Left kidney (tissue), 8 donors: ENCODE measurements around the gene MEGF6. TPM values are rescaled to one million over a fixed set of nuclear protein-coding genes. Genes with fewer than 3 reads are reported as not detected.

Experiments used
- DNase-seq: peaks from one replicate; pipeline ENCODE4 v3.0.0-alpha.2; 2013
- long read RNA-seq, 8 donors: transcript quantifications; one replicate each; lab custom pipeline, GENCODE V29; 2026
- polyA plus RNA-seq: library from polyadenylated mRNA; unstranded; fragments of 120-200 nt; gene quantifications from one replicate; pipeline ENCODE4 v1.2.1, GENCODE V29; 2013; ENCODE audit not compliant: insufficient read length

Gene MEGF6, protein sequence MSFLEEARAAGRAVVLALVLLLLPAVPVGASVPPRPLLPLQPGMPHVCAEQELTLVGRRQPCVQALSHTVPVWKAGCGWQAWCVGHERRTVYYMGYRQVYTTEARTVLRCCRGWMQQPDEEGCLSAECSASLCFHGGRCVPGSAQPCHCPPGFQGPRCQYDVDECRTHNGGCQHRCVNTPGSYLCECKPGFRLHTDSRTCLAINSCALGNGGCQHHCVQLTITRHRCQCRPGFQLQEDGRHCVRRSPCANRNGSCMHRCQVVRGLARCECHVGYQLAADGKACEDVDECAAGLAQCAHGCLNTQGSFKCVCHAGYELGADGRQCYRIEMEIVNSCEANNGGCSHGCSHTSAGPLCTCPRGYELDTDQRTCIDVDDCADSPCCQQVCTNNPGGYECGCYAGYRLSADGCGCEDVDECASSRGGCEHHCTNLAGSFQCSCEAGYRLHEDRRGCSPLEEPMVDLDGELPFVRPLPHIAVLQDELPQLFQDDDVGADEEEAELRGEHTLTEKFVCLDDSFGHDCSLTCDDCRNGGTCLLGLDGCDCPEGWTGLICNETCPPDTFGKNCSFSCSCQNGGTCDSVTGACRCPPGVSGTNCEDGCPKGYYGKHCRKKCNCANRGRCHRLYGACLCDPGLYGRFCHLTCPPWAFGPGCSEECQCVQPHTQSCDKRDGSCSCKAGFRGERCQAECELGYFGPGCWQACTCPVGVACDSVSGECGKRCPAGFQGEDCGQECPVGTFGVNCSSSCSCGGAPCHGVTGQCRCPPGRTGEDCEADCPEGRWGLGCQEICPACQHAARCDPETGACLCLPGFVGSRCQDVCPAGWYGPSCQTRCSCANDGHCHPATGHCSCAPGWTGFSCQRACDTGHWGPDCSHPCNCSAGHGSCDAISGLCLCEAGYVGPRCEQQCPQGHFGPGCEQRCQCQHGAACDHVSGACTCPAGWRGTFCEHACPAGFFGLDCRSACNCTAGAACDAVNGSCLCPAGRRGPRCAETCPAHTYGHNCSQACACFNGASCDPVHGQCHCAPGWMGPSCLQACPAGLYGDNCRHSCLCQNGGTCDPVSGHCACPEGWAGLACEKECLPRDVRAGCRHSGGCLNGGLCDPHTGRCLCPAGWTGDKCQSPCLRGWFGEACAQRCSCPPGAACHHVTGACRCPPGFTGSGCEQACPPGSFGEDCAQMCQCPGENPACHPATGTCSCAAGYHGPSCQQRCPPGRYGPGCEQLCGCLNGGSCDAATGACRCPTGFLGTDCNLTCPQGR (N-terminal part only)
- polyA plus RNA-seq: 8.6 TPM
- long read RNA-seq, donor 1: 0 reads
- long read RNA-seq, donor 2: 0 reads
- long read RNA-seq, donor 3: 0 reads
- long read RNA-seq, donor 4: 0 reads
- long read RNA-seq, donor 5, partial matches to known transcripts: 0 of 34 reads
- long read RNA-seq, donor 5, other reads (novel, unspliced or antisense): 34 of 34 reads
- long read RNA-seq, donor 6: 0 reads
- long read RNA-seq, donor 7, partial matches to known transcripts: 0 of 1 reads
- long read RNA-seq, donor 7, other reads (novel, unspliced or antisense): 0 of 1 reads
- long read RNA-seq, donor 8: 0 reads

DNA sequence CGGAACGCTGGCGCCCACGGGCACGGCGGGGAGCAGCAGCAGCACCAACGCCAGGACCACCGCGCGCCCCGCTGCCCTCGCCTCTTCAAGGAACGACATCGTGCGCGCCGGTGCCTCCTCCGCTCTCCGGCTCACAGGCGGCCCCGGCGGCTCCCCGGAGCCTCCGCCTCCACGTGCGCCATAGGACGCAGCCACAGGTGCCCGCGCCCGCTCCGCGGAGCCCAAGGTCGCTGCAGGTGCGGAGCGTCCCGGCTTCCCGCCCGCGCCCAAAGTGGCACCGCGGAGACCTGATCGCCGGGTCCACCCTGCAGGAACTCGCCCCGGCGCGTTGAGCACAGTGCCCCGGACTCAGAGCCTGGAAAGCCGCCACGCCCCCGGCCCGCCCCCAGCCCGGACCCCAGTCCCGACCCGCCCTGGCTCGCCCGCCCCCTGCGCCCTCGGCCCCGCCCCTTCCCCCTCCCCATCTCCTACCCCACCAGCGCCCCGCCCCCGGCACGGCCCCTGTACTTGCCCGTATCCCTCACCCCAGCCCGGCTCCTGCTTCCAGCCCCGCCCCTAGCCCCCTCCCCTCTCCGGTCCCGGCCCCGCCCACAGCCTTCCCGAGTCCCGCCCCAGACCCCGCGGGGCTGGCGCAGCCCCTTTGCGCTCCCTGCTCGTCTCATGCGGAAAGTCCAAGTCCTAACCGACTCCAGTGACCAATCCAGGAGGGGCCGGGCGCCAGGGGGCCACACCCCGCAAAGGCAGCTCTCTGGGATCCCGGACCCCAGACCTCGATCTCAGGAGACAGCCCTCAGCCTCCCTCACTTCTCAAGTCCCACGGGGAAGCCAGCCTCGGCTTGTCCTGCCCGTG, at the start of gene MEGF6:
TSS of gene MEGF6 (minus strand) at position 339 of the 850 bp plus-strand sequence. CDS start at position 99, 240 bp downstream.
- DNase-seq: peak; percentile 82

DNA sequence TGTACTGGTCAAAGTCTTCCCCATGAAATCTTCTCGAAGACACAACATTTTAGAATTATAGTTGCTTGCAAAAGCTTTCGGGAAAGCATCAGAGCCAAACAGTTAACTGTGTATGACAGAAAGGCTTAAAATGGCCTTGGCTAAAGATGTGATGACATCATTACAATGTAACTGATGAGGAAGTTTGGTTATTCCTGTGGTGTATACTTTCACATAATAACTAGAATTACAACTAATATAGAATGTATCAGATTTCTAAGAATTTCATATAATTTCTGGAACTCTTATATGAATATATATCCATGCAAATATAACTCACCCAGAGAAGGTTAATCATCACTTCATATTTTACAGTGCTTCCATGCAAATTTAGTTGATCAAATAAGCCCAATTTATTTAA, 49.4 kb upstream of the MEGF6 start:
- no peak for DNase-seq

DNA sequence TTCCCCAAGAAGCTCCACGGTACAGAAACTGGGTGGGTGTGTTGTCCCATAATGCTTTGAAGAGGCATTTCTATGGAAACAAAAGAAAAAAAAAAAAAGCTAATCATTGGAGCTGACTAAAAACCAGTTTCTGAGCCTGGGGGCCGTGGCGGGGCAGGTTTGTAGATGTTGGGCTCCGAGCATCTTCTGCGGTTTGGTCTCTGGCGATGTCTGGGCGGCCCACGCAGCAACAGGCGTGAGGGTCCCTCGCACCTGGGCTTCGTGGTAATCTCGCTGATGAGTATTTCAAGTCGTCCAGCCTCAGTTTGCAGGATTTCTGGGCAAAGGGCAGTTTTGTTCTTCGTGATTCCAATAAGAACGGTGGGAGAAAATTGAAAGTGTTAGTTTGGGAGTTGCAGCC, 47.8 kb upstream of the MEGF6 start:
- no peak for DNase-seq

DNA sequence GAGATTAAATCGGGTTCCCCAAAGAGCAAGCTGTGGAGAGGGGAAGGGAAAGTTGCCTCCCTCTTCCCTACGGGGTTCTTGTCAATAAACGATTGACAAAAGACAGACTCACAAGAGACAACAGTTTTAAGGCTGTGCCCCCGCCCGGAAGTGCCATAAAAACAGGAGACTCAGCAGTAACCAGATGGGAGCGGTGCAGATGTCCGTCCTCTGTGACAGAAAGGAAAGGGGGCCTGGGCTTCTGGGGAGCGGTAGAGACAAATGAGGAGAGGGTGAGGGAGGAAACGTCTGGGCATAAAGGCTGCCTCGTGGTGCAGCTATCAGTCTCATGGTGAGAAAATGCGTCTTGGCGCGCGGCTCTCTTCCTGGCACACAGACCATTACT, 46.9 kb upstream of the MEGF6 start:
- DNase-seq: no peak

DNA sequence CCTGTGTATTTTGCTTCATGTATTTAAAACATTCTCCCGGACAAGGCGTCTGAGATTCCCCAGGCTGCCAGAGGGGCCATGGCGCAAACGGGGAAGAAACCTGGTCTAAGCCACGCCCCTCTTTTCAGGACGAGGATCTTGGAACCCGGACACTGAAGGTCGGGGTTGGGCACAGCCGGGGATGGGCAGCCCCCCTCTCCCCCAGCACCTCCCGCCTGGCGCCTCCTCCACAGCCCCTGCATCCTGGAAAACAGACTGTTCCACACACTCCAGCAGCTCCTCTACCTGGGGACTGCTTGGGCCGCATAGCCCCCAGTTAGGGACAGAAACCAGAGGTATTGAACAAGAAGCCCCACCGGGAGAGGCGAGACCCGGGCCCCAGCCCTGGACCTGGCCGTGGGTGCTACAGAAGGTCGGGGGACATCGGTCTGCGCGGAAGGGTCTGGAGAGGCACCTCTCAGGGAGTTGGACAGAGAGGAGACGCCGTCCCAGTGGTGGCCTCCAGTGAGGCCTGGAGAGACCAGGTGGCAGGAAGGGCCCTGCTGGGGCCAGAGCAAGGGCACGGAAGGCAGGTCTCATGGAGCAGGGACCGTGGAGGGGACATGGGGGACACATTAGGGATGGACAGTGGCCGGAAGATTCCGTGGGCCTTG, 46.4 kb upstream of the MEGF6 start:
- no peak for DNase-seq

DNA sequence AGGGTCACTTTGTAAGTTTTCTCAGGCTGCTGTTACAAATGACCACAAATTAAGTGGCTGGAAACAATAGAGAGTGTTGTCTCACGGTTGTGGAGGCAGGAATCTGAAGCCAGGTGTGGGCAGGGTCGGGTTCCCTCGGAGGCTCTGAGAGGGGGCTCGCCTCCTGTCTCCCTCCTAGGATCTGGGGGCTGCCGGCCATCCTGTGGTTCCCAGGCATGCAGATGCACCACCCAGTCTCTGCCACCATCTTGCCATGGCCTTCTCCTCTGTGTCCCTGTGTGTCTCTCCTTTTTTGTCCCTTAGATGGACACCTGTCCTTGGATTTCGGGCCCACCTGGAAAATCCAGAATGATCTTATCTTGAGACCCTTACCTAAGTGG, 45.8 kb upstream of the MEGF6 start:
- no peak for DNase-seq

DNA sequence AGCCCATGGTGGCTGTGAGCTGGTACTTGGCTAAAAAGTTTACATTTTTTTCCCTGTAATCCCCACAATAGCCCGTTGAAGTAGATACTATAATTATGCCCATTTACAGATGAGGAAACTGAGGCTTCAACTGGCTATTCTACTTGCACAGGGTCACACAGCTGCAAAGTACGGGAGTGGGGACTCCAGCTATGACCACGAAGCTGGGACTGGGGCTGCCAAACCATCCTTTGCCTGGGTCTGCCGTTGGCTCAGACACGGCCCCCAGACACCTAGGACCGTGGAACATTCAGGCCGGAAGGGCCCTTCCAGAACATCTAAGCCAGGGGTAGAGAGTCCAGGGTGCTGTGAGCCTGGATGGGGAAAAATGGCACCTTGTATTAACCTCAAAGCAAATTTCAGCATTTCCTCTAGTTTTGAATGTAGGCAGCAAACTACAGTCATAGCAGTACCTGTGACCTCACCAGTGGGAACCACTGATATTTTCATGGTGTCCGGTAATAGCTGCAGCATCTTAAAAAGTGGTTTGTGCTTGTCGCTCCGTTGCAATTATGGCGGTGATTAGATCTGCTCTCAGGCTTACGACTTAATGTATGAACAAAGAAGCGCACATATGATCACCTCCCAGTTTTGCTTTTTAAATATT, 45.3 kb upstream of the MEGF6 start:
- no peak for DNase-seq

DNA sequence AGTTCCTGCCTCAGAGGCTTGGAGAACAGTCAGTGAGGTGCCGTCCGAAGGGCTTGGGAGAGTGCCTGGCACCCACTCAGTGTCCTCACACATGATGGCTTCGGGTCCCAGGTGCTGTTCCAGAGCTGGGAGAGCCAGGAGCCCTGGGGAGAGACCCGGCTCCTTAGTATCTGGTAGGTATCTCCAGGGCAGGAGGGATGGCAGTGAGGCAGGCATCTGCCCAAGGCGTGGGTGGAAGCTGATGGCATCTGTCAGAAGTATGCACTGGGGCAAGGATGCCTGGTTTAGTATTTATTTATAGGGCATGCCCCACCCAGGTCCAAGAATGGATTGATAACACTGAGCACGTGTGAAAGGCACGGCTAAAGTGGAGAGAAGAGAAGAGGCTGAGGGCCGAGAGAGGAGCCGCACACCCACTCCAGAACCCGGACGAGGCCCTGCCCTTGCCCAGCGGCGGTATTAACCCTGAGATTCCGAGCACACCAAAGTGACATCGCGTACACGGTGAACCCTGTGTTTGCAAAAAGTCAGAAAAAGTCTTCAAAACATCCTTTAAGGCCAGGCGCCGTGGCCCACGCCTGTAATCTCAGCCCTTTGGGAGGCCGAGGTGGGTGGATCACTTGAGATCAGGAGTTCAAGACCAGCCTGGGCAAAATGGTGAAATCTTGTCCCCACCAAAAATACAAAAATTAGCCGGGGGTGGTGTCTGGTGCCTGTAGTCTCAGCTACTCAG, 43.4 kb upstream of the MEGF6 start:
- no peak for DNase-seq

DNA sequence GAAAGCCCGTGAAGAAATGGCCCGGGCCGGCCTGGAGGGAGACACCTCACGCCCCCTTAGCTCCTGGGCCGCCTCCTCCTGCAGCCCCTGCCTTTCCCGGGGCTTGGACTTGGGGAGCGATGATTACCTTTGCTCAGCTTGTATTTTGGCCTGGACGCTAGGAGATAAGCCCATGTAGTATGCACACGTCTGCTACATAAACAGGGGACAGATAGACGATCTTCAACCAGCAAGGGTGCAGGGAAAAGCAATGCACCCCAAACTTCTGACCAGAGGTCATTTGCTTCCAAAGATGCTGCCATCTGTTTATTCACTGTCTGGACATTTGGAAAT, 41.9 kb upstream of the MEGF6 start:
- DNase-seq: no peak

DNA sequence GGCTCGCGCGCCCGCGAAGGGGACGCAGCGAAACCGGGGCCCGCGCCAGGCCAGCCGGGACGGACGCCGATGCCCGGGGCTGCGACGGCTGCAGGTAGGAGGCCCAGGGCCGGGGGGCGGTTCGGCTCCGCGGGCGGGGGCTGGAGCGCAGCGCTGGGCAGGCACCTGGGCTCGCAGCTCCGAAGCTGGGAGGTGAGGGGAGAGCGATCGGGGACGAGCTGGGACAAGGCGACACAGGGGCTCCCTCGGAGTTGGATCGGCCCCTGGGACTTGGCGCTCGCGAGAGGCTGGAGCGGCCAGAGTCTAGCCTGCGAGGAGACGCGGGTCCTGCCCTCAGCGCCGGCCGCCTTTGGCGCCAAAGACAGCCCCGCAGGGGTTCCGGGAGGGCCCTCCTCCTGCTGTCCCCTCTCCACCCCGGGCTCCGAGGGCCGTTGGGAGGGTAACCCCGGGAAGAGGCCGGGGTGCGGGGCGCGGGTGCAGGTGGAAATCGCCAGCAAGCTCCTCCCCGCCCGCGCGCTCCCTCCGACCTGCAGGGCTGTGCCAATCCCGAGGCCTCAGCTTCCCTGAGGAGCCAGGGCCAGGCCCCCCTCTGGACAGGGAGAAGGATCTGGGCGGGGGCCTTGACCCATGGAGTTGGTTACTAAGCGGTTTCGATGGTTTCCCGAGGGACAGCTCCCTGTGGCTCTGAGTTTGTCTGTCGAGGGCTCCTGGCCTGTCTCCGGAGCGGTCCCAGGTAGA, 41.4 kb upstream of the MEGF6 start:
- DNase-seq: no peak

DNA sequence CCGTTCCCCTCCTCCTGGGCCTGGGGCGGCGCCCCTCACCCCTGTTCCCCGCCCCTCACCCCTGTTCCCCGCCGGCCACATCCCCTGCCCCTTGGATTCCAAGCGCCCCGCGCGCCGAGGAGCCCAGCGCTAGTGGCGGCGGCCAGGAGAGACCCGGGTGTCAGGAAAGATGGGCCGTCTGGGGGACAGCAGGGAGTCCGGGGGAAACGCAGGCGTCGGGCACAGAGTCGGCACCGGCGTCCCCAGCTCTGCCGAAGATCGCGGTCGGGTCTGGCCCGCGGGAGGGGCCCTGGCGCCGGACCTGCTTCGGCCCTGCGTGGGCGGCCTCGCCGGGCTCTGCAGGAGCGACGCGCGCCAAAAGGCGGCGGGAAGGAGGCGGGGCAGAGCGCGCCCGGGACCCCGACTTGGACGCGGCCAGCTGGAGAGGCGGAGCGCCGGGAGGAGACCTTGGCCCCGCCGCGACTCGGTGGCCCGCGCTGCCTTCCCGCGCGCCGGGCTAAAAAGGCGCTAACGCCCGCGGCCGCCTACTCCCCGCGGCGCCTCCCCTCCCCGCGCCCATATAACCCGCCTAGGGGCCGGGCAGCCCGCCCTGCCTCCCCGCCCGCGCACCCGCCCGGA, 40.7 kb upstream of the MEGF6 start, which contains the start of gene TP73:
TSS of gene TP73 (plus strand) at position 587 of the 618 bp plus-strand sequence. CDS start 29,850 bp downstream, outside the sequence.
- DNase-seq: no peak

DNA sequence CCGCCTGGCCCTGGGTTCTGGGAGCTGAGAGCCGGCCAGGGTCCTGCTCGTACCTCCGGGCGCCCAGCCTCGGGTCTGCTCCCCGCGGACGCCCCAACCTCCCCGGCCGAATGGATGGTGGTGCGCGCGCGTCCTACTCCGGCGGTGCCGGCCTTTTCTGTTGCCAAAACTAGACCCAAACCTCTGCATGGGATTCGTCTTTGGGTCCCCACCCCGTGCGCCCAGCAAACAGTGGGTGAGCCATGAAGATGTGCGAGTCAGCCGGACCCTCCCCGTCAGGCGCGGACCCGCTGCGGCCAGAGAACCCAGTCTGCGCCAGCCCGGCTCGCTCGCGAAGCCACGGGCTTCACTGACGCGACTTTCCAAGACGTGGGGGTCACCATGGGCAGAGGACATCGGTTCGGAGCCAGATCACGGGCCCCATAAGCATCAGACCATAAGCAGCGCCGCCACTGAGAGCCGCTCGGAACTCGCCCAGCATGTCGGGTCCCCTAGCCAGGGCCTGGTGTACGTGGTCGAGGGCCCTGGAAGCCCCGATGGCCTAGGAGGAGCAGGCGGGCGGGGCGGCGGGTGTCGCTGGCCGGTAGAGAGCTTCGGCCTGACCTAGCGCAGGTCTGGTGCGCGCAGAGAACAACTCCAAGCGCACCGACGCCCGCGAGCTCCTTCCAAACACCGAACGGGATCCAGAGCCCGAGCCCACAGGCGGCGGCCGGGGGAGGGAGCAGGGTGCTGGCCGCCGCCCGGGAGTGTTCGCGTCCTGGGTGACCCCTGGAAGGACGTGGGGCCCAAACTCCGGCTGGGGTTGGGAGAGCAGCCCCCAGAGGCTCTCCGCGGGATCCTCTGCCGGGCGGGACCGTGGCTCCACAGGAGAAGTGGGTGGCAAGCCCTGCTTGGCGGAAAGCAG, 40.0 kb upstream of the MEGF6 start:
- DNase-seq: no peak

DNA sequence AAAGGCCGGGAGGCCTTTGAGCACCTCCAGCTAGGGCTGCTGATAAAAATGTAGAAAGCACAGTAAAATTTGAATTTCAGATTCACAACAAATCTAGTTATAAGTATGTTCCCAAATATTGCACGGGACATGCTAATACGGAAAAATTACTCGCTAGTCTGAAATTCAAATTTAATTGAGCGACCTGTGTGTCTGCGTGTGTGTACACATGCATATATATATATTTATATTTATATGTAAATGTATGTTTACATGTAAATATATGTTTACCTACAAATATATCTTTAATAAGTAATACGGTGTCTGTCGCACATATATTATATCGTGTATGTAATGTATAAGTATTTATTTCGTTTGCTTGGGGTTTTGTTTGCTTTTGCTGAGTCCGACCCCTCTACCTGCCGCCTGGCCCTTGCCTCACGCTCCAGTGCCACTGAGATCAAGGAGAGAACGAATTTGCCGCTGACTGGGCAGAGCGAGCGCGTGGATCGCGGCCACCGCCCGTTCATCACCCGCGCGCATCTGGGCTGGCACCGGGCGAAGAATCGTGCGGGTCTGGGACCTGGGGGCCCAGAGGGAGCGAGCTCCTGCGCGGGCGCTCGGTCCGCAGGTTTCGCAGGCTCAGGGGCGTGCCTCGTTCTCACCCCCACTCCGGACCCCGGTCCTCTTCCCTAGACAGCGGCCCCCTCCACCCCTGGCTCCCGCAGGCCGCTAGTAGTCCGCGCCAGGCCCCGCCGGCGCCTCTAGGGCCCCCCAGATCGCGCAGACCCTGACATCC, 39.1 kb upstream of the MEGF6 start:
- no peak for DNase-seq

DNA sequence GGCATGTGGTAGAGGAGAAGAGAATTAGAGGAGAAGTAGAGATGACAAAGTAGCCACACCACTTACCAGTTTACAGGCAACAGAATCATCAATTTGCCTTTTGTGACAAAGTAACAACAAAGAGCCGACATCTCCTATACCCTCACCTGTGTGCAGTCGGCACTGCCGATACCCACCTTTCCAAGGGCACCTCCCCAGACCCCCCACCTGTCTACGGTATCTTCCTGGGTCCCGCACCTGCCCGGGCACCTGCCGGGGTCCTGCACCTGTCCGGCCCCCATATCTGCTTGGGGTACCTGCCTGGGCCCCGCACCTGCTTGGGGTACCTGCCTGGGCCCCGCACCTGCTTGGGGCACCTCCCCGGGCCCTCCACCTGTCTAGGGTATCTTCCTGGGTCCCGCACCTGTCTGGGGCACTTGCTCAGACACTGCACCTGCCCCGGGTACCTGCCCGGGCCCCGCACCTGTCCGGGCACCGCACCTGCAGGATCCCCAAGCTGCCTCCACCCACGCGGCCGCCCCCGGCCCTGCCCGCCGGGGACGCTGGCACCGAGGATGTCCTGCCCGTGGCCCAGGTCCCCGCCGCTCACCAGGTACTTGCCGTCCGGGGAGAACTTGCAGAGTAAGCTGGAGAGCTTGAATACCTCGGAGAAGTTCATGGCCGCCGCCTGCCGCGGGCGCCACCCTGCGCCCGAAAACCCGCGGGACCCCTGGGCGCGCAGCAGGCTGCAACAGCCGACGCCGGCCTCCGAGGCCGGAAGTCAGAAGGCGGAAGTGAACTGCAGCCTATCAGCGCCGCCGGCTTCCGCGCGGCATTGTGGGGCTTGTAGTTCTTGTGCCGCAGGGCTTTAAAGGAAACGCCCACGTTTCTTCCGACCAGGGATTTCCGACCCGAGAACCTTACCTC, 38.3 kb upstream of the MEGF6 start, which contains the start of gene WRAP73:
TSS of gene WRAP73 (minus strand) at position 762 of the 906 bp plus-strand sequence. CDS start at position 658, 104 bp downstream.
- DNase-seq: peak; percentile 86

DNA sequence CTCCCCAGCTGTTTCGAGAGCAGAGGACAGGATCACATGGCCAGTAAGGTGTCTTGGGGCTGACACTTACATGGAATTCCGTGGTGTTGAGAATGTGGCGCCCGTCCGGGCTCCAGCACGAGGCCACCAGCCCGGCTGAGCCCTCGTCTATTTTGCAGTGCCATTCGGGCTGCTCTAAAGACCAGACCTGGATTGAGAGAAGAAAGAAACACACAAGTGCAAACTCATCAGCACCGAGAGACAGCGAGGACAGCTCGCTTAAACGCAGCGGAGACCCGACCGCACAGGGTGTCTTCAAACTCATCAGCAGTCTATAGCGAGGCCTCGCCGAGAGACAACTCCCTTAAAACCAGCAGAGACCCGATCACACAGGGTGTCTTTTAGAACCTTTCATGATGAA, 35.3 kb upstream of the MEGF6 start:
- DNase-seq: no peak
